GM19463 (cell line): ENCODE results near the gene RMND5B.
"Not testable (repeated sequence)": the region's sequence is repeated elsewhere in the genome, so short reads cannot be mapped to it uniquely, and the experiment has no call there.

Experiments
- ATAC-seq: cut with Tn5 transposase; IDR thresholded peaks from one replicate; pipeline ENCODE4 v1.9.1; 2021; ENCODE audit warnings: mild to moderate bottlenecking, moderate library complexity; ENCODE audit not compliant: unreplicated experiment

Gene RMND5B

DNA sequence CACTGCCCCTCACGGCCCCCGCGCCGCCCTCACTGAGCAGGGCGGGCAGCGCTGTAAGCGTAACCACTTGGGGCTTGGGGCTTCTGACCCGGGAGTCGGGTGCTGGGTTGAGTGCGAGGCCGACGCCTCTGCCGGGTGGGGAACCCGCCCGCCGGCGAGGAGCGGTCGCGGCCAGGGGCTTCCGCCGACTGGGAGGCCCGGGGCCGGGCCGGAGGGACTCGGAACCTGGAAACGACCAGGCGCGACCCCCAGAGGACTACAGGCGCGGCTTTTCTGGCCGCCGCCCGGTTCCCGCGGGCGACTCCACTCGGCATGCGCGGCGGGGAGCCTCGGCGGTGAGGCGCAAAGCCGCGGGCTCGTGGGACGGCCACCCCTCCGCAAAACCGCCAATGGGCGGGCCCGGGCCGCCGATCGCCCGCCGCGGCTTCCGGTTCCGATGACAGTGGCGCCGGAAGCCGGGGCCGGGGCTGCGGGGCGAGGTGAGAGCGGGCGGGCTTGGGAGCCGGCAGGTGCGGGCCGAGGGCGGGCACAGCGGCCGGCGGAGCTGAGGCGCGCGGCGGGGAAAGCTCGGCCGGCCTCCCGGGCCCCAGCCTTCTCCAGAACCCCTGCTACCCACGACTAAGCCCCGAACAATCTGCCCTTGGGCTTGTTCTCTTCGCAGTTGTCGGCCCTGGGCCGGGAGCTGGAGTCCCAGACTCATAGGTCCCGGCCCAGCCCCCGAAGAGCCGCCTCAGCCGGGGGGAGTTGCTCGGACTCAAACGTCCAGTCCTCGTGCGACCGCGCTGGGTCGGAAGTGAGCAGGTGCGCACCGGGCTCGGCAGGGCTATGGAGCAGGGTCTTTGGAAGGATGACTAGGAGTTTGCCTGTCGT is at the start of gene RMND5B:
RMND5B (plus strand) TSS at position 439 of the 870 bp plus-strand sequence. CDS start 7,106 bp downstream, outside the sequence.
- ATAC-seq = peak; percentile 88

GRCh38 chr5:178081571-178082243 is 49.1 kb upstream of the RMND5B start:
- no peak for ATAC-seq

DNA sequence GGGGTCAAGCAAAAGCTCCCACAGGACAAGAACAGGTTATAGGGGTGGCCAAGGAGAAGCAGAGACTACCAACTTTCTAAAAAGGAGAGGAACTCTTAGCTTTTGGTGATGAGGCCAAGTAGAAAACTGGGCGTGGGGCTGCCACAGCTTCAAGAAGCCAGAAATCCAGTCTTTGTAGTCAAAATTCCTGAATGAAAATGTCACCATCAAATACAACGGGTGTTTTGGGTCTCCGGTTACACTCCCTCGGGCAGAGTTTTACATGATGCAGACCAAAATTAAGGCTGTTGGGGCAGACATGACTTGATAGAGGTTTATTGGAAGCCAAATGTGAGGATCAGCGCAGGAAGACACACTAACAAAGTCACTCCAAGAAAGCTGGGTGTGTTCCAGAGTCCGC is 46.9 kb upstream of the RMND5B start:
- ATAC-seq = no peak

DNA sequence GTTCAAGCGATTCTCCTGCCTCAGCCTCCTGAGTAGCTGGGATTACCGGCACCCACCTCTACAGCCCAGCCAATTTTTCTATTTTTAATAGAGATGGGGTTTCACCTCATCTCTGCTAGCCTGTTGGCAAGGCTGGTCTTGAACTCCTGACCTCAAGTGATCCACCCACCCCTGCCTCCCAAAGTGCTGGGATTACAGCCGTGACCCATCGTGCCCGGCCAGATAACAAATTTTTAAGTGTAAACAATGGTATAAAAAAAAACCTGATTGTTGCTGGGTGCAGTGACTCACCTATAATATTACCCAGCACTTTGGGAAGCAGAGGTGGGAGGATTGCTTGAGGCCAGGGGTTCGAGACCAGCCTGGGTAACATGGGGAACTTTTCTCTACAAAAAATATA is 45.5 kb upstream of the RMND5B start:
- ATAC-seq = no peak

- no peak for ATAC-seq
These were observed 44.5 kb upstream of the RMND5B start for GRCh38 chr5:178086266-178086665.

DNA sequence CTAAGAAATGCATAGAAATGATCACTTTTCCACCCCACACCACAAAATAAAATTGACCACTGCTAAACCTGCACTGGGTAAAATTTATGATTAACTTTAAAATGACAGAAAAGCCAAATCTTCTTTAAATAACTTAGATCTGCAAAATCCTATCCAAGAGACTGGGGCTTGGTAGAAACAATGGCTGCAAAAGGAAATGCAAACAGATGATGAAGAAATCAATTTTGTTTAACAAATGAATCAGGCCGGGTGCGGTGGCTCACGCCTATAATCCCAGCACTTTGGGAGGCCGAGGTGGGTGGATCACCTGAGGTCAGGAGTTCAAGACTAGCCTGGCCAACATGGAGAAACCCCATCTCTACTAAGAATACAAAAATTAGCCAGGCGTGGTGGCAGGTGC is 43.6 kb upstream of the RMND5B start:
- not testable (repeated sequence) for ATAC-seq

- no peak for ATAC-seq
These were observed 40.0 kb upstream of the RMND5B start for GRCh38 chr5:178090856-178091255.

DNA sequence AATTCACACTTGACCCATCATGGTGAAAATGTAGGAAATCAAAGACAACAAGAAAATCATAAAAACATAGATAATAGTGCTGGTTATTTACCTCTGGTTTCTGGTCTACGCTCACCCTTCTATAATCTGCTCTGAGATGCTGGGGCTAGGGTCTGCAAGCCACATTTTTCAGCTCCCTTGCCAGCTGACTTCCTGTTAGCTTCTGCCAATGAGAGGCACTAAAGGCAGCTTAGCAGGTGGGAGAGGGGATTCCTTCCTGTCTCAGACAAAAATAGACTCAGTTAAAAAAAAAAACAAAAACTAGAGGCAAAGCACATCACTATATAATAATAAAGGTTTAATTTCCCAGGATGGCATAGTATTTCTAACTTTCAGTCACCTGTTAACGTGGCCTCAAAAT is 37.7 kb upstream of the RMND5B start:
- no peak for ATAC-seq

- no peak for ATAC-seq
These were observed 36.5 kb upstream of the RMND5B start for GRCh38 chr5:178094345-178094744.

GRCh38 chr5:178098685-178099084 is 32.1 kb upstream of the RMND5B start:
- ATAC-seq = no peak

GRCh38 chr5:178103612-178104011 is 27.2 kb upstream of the RMND5B start:
- ATAC-seq = no peak

GRCh38 chr5:178104492-178104891 is 26.3 kb upstream of the RMND5B start:
- ATAC-seq = no peak

DNA sequence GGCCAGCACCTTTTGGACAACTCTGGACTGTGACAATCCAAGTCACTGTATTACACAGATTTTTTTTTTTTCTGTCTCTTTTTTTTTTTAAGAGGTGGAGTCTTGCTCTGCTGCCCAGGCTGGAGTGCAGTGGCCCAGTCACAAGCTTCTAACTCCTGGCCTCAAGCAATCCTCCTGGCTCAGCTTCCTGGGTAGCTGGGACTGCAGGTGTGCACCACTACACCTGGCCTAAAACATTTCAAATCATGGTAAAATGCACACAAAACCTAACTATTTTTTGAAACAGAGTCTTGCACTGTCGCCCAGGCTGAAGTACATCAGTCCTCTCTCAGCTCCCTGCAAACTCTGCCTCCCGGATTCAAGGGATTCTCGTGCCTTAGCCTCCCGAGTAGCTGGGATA is 24.7 kb upstream of the RMND5B start:
- ATAC-seq = no peak

GRCh38 chr5:178106556-178107239 is 24.1 kb upstream of the RMND5B start:
- no peak for ATAC-seq

DNA sequence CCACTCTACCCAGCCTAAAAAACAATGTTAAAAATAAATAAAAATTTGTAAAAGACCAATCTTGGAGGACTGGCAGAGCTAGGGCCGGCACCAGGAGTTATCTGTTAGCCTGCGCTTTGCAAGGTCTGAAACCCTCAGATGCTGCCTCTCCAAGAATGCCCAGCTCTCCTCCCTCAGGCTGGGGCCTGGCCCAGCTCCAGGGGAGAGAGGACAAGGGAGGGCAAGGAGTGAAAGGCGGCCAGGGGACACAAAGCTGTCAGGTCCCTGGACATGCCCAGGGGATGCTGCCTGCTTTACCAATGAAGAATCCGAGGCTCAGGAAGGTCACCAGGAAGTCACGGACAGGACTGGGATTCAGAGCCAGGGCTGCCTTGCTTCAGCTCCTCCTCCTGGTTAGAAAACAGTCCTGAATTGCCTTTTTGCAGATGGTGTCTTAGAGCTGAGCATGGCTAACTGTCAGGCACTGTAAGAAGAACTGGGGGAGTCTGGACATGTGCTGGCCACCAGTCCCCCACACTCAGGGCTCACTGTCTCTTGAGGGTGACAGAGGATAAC is 23.0 kb upstream of the RMND5B start:
- ATAC-seq = no peak

- no peak for ATAC-seq
These were observed 22.4 kb upstream of the RMND5B start for GRCh38 chr5:178108446-178108845.

DNA sequence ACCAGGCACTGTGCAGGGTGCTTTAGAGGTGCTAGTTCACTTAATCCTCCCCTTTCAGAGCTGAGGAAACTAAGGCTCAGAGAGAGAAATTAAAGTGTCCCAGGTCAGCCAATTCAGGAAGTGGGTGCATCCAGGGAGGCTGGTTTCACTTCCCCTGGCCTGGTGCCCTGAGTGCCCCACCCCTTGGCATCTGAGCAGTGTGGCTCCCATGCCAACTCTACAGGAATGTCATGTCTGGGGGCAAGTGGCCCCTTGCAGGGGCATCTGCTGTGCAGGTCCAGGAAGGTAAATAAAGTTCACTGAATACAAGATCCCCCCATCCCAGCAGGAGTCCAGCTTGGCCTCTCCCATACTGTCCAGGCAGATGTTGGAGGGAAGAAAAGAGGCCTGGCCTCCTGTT is 21.8 kb upstream of the RMND5B start:
- ATAC-seq = no peak

DNA sequence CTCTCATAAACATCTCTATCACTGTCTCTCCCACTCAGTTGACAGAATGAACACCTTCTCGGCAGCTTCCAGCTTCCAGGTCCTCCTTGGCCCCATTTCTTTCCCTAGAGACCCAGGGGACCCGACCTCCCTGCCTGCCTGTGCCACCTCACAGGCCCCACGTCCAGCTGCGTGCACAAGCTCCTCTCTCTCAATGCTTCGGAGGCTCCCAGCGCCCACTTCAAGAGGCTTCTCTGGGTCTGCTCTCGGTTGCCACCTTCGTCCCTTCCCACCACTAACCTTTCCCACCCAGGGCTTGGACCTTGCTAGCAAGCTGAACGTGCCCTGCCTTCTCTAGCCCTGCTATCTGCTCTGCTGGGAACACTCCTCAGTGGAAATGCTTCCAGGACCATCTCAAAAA is 20.3 kb upstream of the RMND5B start:
- ATAC-seq = no peak

DNA sequence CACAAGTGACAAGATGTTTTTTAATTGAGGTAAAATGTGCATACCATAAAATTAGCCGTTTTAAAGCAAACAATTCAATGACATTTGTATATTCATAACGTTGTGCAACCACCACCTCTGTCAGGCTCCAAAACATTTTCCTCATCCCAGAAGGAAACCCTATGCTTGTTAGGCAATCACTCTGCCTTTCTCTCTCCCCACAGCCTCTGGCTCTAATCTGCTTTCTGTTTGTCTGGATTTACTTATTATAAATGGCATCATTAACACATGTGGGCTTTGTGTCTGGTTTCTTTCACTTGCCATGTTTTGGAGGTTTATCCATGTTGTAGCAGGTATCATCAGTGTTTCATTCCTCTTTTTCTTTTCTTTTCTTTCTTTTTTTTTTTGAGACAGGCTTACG is 18.9 kb upstream of the RMND5B start:
- no peak for ATAC-seq

GRCh38 chr5:178112545-178112944 is 18.3 kb upstream of the RMND5B start:
- ATAC-seq = no peak

GRCh38 chr5:178113141-178113787 is 17.6 kb upstream of the RMND5B start, which contains the start of gene N4BP3:
TSS of gene N4BP3 (plus strand) at chr5:178113532. CDS start at chr5:178119584, 6,052 bp downstream.
- peak; percentile 55 for ATAC-seq
